Breast epithelium (tissue), 3 donors: Measurements from ENCODE around the gene NR5A2.

Experiments used
- POLR2A ChIP-seq: fragments of 450-650 bp; IDR thresholded peaks from one replicate; pipeline ENCODE4 v1.6.1; 2016; ENCODE audit warnings: antibody characterized with exemption, mild to moderate bottlenecking, moderate library complexity
- TF ChIP-seq, protein P1 (sequence below), 3 donors: fragments of 450-650 bp; IDR thresholded peaks; one replicate each; pipeline ENCODE4 v1.5.1; 2016 to 2017; ENCODE audit warnings: antibody characterized with exemption in 3 of 3, mild to moderate bottlenecking in 3 of 3, moderate library complexity in 3 of 3

DNA sequence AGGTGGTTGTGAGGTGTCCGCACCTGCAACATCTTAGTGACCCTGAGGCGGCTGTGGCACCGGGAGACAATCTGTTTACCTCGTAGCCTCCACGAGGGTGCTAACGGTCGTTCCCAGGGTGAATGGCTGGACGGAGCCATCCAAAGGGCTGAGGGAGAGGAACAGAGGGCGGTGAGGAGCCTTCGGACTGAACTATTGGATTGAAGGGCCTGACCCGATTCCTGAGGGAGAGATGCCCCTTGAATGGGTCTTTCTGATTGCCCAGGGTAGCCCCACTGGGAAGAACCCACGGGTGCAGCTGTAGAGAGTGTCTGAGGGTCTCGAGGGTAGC is 2.3 kb downstream of the NR5A2 start:
- TF ChIP-seq, protein P1, sequence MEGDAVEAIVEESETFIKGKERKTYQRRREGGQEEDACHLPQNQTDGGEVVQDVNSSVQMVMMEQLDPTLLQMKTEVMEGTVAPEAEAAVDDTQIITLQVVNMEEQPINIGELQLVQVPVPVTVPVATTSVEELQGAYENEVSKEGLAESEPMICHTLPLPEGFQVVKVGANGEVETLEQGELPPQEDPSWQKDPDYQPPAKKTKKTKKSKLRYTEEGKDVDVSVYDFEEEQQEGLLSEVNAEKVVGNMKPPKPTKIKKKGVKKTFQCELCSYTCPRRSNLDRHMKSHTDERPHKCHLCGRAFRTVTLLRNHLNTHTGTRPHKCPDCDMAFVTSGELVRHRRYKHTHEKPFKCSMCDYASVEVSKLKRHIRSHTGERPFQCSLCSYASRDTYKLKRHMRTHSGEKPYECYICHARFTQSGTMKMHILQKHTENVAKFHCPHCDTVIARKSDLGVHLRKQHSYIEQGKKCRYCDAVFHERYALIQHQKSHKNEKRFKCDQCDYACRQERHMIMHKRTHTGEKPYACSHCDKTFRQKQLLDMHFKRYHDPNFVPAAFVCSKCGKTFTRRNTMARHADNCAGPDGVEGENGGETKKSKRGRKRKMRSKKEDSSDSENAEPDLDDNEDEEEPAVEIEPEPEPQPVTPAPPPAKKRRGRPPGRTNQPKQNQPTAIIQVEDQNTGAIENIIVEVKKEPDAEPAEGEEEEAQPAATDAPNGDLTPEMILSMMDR (IDR thresholded peaks at IDR 0.05): no peak
- no peak for TF ChIP-seq POLR2A
